PC-3 (cell line): Measurements from ENCODE around the gene FAM98C. TPM values are rescaled to one million over a fixed set of nuclear protein-coding genes. Genes with fewer than 3 reads are reported as not detected.

Source experiments
- ATAC-seq: fragments of 200-7000 bp; cut with Tn5 transposase; 2 replicates; pipeline ENCODE4 v1.9.1; 2020; ENCODE audit warnings: mild to moderate bottlenecking, moderate library complexity
- BruUV-seq: library from RNA; stranded (reverse); fragments of 400-500 nt; replicated peaks from 2 replicates; lab custom pipeline; 2021; lab: Mats Ljungman, UMichigan
- CTCF ChIA-PET: fragments of 300-600 bp; sonication (Branson Sonifier 250); formaldehyde crosslinking; loops from one replicate; lab custom pipeline; 2022; ENCODE audit warnings: antibody characterized with exemption; lab: Charles Lee
- POLR2A ChIA-PET: fragments of 300-600 bp; sonication (Branson Sonifier 250); formaldehyde crosslinking; loops from one replicate; lab custom pipeline; 2022; ENCODE audit warnings: antibody characterized with exemption; ENCODE audit not compliant: unreplicated experiment; lab: Charles Lee
- DNase-seq: peaks from one replicate; pipeline ENCODE4 v3.0.0-alpha.2; 2015
- H2AFZ ChIP-seq: fragments of 300-600 bp; sonication (generic); 2 replicates; pipeline ENCODE4 v1.6.0; 2016; ENCODE audit warnings: antibody characterized with exemption, low read length
- H3F3A ChIP-seq: fragments of 300-600 bp; sonication (generic); one replicate; pipeline ENCODE4 v1.6.0; 2017; ENCODE audit warnings: antibody characterized with exemption, low read length, control low read depth, mild to moderate bottlenecking; ENCODE audit not compliant: unreplicated experiment
- H3K27ac ChIP-seq: fragments of 300-600 bp; sonication (generic); 2 replicates; pipeline ENCODE4 v1.5.1; 2016; ENCODE audit warnings: mild to moderate bottlenecking, low read length
- H3K27me3 ChIP-seq: fragments of 300-600 bp; sonication (generic); 2 replicates; pipeline ENCODE4 v1.6.1; 2016; ENCODE audit warnings: low read length, mixed read lengths
- H3K36me3 ChIP-seq: fragments of 300-600 bp; sonication (generic); 2 replicates; pipeline ENCODE4 v1.6.1; 2016; ENCODE audit warnings: low read depth, mixed run types, low read length, mixed read lengths
- H3K4me1 ChIP-seq: fragments of 300-600 bp; sonication (generic); 2 replicates; pipeline ENCODE4 v1.5.1; 2016; ENCODE audit warnings: low read length; ENCODE audit not compliant: insufficient read depth
- H3K4me2 ChIP-seq: fragments of 300-600 bp; sonication (generic); 2 replicates; pipeline ENCODE4 v1.6.0; 2016; ENCODE audit warnings: low read length
- H3K4me3 ChIP-seq: fragments of 300-600 bp; sonication (generic); 2 replicates; pipeline ENCODE4 v1.5.1; 2016; ENCODE audit warnings: mild to moderate bottlenecking, low read length, mixed read lengths
- H3K79me2 ChIP-seq: fragments of 300-600 bp; sonication (generic); 2 replicates; pipeline ENCODE4 v1.6.1; 2017; ENCODE audit warnings: low read length, mixed read lengths
- H3K9ac ChIP-seq: fragments of 300-600 bp; sonication (generic); 2 replicates; pipeline ENCODE4 v1.6.0; 2016; ENCODE audit warnings: mild to moderate bottlenecking, low read length
- H3K9me2 ChIP-seq: fragments of 300-600 bp; sonication (generic); replicated peaks from 2 replicates; pipeline ENCODE4 v1.6.1; 2016; ENCODE audit warnings: mixed run types, low read length, mixed read lengths
- H3K9me3 ChIP-seq: fragments of 300-600 bp; sonication (generic); 2 replicates; pipeline ENCODE4 v1.6.1; 2016; ENCODE audit warnings: low read length, mixed read lengths
- H4K20me1 ChIP-seq: fragments of 300-600 bp; sonication (generic); 2 replicates; pipeline ENCODE4 v1.6.1; 2016; ENCODE audit warnings: low read length, mixed read lengths
- EZH2 ChIP-seq: fragments of 300-600 bp; sonication (generic); IDR thresholded peaks from one replicate; pipeline ENCODE4 v1.6.1; 2017; ENCODE audit warnings: antibody characterized with exemption, mild to moderate bottlenecking, low read length; ENCODE audit not compliant: unreplicated experiment
- EZH2phosphoT487 ChIP-seq: fragments of 300-600 bp; sonication (generic); IDR thresholded peaks from 2 replicates; pipeline ENCODE4 v1.6.1; 2018; ENCODE audit warnings: mild to moderate bottlenecking, antibody characterized with exemption, low read length, borderline replicate concordance
- intact Hi-C: fragments of 100-400 bp; cut with micrococcal nuclease; formaldehyde crosslinking; loops from 2 replicates; pipeline ENCODE4 v1.9.0; 2023
- total RNA-seq: library from RNA; depleted of rRNA; stranded (reverse); fragments of >200 nt; gene quantifications from 2 replicates; pipeline ENCODE4 v1.2.3, GENCODE V29; 2014
- TF ChIP-seq, protein P1 (sequence below): fragments of 300-600 bp; sonication (generic); conservative IDR thresholded peaks from 2 replicates; pipeline ENCODE4 v1.5.1; 2017; ENCODE audit warnings: antibody characterized with exemption, low read depth, mild to moderate bottlenecking, low read length

The FAM98C gene
- total RNA-seq, 1 experiment from 2014 or later = 23.5 TPM

DNA sequence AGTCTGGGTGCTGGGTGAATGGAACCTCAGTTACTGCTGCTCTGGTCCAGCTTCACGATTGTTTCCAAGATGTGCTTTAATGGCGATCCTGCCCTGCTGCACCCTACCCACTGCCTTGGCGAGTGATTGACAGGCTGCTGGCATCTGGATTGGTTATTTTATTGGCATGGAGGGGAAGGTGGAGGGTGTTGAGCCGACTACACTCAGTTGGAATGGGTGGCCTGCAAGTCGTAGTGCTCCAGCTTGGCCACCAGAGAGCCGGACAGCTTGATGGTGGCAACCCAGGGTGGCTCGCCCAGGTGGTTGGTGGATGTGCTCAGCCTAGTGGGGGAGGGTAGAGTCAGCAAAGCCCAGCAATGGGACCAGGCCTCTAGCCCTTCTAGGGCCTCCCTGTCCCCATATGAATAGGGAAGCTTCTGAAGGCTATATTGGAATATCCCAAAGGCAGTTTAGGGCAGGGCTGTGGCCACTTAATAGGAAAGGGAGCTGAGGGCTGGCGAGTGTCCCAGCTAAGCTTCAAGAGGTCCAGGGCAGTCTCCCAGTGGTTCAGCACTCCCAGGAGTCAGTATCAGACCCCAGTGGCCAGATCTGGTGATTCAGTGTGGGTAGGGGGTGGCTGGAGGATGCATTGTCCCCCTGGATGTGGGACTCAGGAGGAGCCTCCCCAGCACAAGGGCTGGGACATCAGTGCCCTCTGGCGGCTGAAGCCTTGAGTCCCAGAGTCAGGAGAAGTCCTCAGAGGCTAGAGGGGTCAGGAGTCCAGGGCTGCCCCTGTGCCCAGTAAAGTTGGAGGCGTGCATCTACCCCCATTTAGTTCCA lies 18.5 kb upstream of the FAM98C start:
- H3F3A ChIP-seq = no peaks in the 10 kb centered on the region
- peaks cover 3% of the 10 kb centered on the region; the same call in 1 of the 2 replicates for H3K4me1 ChIP-seq
- DNase-seq (peak; percentile 19), ATAC-seq (no peak)
- H3K36me3 ChIP-seq = peaks cover 16% of the 10 kb centered on the region
- POLR2A ChIA-PET = interaction anchor here (0.6 kb wide), 1 partner anchor 968 kb away, joined by 4 read pairs; no protein-coding TSS in a partner anchor
- no TSS peak for BruUV-seq
- intact Hi-C loops = loop anchor here (5.0 kb wide), 1 partner anchor 47 kb away; the partner anchor contains the start of gene CATSPERG
- no peaks in the 10 kb centered on the region for H3K79me2 ChIP-seq
- no peaks in the 10 kb centered on the region for H3K9me3 ChIP-seq
- H3K4me2 ChIP-seq = no peak overlapping the region
- H3K27me3 ChIP-seq = no peaks in the 10 kb centered on the region
- H3K4me3 ChIP-seq = no peak overlapping the region
- H3K9ac ChIP-seq = no peak overlapping the region
- no peak overlapping the region for H2AFZ ChIP-seq
- H3K27ac ChIP-seq = no peak overlapping the region
- no peaks in the 10 kb centered on the region for H3K9me2 ChIP-seq
- TF ChIP-seq EZH2phosphoT487 (no peak), EZH2 (no peak)
- TF ChIP-seq, protein P1, sequence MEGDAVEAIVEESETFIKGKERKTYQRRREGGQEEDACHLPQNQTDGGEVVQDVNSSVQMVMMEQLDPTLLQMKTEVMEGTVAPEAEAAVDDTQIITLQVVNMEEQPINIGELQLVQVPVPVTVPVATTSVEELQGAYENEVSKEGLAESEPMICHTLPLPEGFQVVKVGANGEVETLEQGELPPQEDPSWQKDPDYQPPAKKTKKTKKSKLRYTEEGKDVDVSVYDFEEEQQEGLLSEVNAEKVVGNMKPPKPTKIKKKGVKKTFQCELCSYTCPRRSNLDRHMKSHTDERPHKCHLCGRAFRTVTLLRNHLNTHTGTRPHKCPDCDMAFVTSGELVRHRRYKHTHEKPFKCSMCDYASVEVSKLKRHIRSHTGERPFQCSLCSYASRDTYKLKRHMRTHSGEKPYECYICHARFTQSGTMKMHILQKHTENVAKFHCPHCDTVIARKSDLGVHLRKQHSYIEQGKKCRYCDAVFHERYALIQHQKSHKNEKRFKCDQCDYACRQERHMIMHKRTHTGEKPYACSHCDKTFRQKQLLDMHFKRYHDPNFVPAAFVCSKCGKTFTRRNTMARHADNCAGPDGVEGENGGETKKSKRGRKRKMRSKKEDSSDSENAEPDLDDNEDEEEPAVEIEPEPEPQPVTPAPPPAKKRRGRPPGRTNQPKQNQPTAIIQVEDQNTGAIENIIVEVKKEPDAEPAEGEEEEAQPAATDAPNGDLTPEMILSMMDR = peak; percentile 43
- no peaks in the 10 kb centered on the region for H4K20me1 ChIP-seq
- CTCF ChIA-PET = interaction anchor here (0.5 kb wide), 1 partner anchor 48 kb away, joined by 3 read pairs; no protein-coding TSS in a partner anchor

DNA sequence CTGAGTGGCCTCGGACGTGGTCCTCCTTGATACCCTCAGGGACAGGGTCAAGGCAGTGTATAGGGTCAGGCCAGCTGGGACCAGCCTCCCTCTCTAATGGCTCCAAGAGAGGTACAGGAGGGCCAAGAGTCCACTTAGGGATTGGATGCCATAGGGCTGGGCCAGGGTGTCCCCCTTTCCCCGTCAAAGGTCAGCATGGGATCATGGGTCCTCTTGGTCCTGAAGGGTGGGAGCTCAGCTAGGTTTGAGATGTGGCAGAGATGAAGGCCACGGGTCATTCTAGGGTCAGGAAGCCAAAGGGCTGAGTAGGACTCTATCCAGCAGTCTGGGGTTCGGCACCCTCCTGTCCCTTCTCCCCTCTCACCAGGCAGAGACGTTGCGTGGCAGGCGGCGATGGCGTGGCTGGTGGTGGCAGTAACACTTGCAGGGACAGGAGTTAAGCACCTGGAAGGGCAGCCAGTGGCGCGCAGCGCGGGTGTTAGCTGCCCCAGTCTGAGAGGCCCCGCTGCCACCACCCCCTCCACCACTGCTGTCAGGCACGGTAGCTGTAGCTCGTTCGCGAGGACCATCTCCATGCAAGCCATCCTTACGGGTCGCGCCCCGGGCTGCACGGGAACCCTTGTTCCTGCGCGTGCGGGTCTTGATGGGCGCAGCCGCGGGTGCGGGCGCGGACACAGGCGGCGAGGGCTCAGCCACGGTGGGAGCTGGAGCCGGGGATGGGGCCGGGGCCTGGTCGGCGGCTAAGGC lies 17.7 kb upstream of the FAM98C start:
- DNase-seq (no peak), ATAC-seq (no peak)
- Histone ChIP-seq H3K9me3 (no peaks in the 10 kb centered on the region), H3K4me1 (peaks cover 6% of the 10 kb centered on the region; the same call in 1 of the 2 replicates), H3K27me3 (no peaks in the 10 kb centered on the region), H3K36me3 (peaks cover 15% of the 10 kb centered on the region), H3K27ac (no peak overlapping the region), H4K20me1 (no peaks in the 10 kb centered on the region), H2AFZ (no peak overlapping the region), H3K9ac (no peak overlapping the region), H3K79me2 (no peaks in the 10 kb centered on the region), H3K4me3 (no peak overlapping the region), H3K4me2 (no peak overlapping the region), H3F3A (no peaks in the 10 kb centered on the region), H3K9me2 (no peaks in the 10 kb centered on the region)
- no TSS peak for BruUV-seq
- intact Hi-C loops = loop anchor here (5.0 kb wide), 1 partner anchor 48 kb away; the partner anchor contains the start of gene CATSPERG
- ChIA-PET CTCF (no interaction called here), POLR2A (no interaction called here)
- TF ChIP-seq, protein P1 = no peak
- TF ChIP-seq EZH2phosphoT487 (no peak), EZH2 (no peak)
